ENCODE data around the gene NDOR1. TPM values are rescaled to one million over a fixed set of nuclear protein-coding genes. Genes with fewer than 3 reads are reported as not detected.

The NDOR1 gene
- total RNA-seq, 2 donors from 2014 or later, result 6.6 TPM

- Histone ChIP-seq H3K27me3 (no peaks in the 10 kb centered on the region), H3K27ac (no peak overlapping the region), H3K4me3 (no peak overlapping the region), H3K36me3 (peaks cover 39% of the 10 kb centered on the region), H3K9me3 (no peaks in the 10 kb centered on the region), H3K4me1 (peaks cover 0 to 29% of the 10 kb centered on the region in 2 donors)
- no peak for DNase-seq (ENCODE audit: low spot score)
- no peak for TF ChIP-seq CTCF (IDR thresholded peaks at IDR 0.05)
Observed at GRCh38 chr9:137266162-137266527, 60.6 kb downstream of the NDOR1 start.

Small RNA genes within 50 kb of the gene (microRNA-seq; reads per million reads assigned to microRNA genes)
- 0 reads per million in 2 donors for gene MIR3621 (ENCODE audit: borderline number of aligned reads in 2 of 2, borderline replicate concordance in 1 of 2)

Other genes with a start within 250 kb of the NDOR1 start
- gene PTGDS, start 228.2 kb upstream of the NDOR1 start, total RNA-seq, result 1,000 to 10,000 TPM; 1,799 to 2,426 TPM
- gene LCNL1, start 222.7 kb upstream of the NDOR1 start, total RNA-seq, result 1 to 10 TPM in 1 of 2 donors, under 1 TPM in 1; 0.24 to 1.1 TPM
- gene PAXX, start 213.3 kb upstream of the NDOR1 start, total RNA-seq, result 10 to 100 TPM; 27.4 to 37.5 TPM
- gene CLIC3, start 209.1 kb upstream of the NDOR1 start, total RNA-seq, result 10 to 100 TPM in 1 of 2 donors, 1 to 10 TPM in 1; 6.5 to 11.8 TPM
- 10 to 100 TPM; 28.3 to 28.5 TPM for gene ABCA2, start 177.5 kb upstream of the NDOR1 start, total RNA-seq
- under 1 TPM in 1 of 2 donors, not detected in 1; 0.28 TPM for gene FUT7, start 173.6 kb upstream of the NDOR1 start, total RNA-seq
- 10 to 100 TPM; 49.7 to 57.8 TPM for gene NPDC1, start 159.5 kb upstream of the NDOR1 start, total RNA-seq
- under 1 TPM; 0.41 to 0.67 TPM for gene ENTPD2, start 151.6 kb upstream of the NDOR1 start, total RNA-seq
- under 1 TPM; 0.12 to 0.63 TPM for gene SAPCD2, start 135.1 kb upstream of the NDOR1 start, total RNA-seq
- gene UAP1L1, start 128.2 kb upstream of the NDOR1 start, total RNA-seq, result 1 to 10 TPM; 4.3 to 6.3 TPM
- gene MAN1B1, start 118.7 kb upstream of the NDOR1 start, total RNA-seq, result 10 to 100 TPM; 20.9 to 26.8 TPM
- gene DPP7, start 91.0 kb upstream of the NDOR1 start, total RNA-seq, result 100 to 1,000 TPM; 165 to 188 TPM
- gene GRIN1, start 66.5 kb upstream of the NDOR1 start, total RNA-seq, result not detected
- not detected for gene LRRC26, start 35.6 kb upstream of the NDOR1 start, total RNA-seq
- not detected for gene TMEM210, start 33.6 kb upstream of the NDOR1 start, total RNA-seq
- gene ANAPC2, start 17.1 kb upstream of the NDOR1 start, total RNA-seq, result 10 to 100 TPM; 10.8 to 12.1 TPM
- gene SSNA1, start 17.0 kb upstream of the NDOR1 start, total RNA-seq, result 10 to 100 TPM; 67.1 to 72.0 TPM
- gene TPRN, start 5.0 kb upstream of the NDOR1 start, total RNA-seq, result 1 to 10 TPM; 6.4 to 6.8 TPM
- gene TMEM203, start 52 bp upstream of the NDOR1 start, total RNA-seq, result 10 to 100 TPM; 31.4 to 33.9 TPM
- 1 to 10 TPM; 5.9 to 7.9 TPM for gene RNF208, start 16.5 kb downstream of the NDOR1 start, total RNA-seq
- gene CYSRT1, start 19.5 kb downstream of the NDOR1 start, total RNA-seq, result under 1 TPM; 0.35 to 0.85 TPM
- gene RNF224, start 21.8 kb downstream of the NDOR1 start, total RNA-seq, result not detected
- gene SLC34A3, start 25.2 kb downstream of the NDOR1 start, total RNA-seq, result not detected
- gene TUBB4B, start 35.6 kb downstream of the NDOR1 start, total RNA-seq, result 100 to 1,000 TPM; 310 to 394 TPM
- not detected for gene STPG3, start 45.6 kb downstream of the NDOR1 start, total RNA-seq
- gene NELFB, start 49.6 kb downstream of the NDOR1 start, total RNA-seq, result 10 to 100 TPM; 30.0 to 38.0 TPM
- 10 to 100 TPM in 1 of 2 donors, 1 to 10 TPM in 1; 9.4 to 16.8 TPM for gene TOR4A, start 72.0 kb downstream of the NDOR1 start, total RNA-seq
- 10 to 100 TPM in 1 of 2 donors, 1 to 10 TPM in 1; 5.6 to 13.3 TPM for gene NRARP, start 96.6 kb downstream of the NDOR1 start, total RNA-seq
- gene EXD3, start 217.5 kb downstream of the NDOR1 start, total RNA-seq, result 1 to 10 TPM; 5.9 to 6.0 TPM
- 1 to 10 TPM in 1 of 2 donors, under 1 TPM in 1; 0.94 to 3.4 TPM for gene NOXA1, start 217.7 kb downstream of the NDOR1 start, total RNA-seq
- gene ENTPD8, start 235.7 kb downstream of the NDOR1 start, total RNA-seq, result not detected